Esophagus squamous epithelium (tissue), 4 donors: ENCODE results near the gene LILRA1.

ENCODE experiments used
- CTCF ChIP-seq, 6 experiments: fragments of 450-650 bp in 4 of 6; fragments of 200-600 bp in 2 of 6; sonication (generic) in 2 of 6; IDR thresholded peaks; one replicate each; pipeline ENCODE4 v1.5.1; 2016 to 2019; ENCODE audit warnings: antibody characterized with exemption in 6 of 6, mild to moderate bottlenecking in 4 of 6, moderate library complexity in 4 of 6
- POLR2A ChIP-seq, 4 donors: fragments of 450-650 bp; IDR thresholded peaks; one replicate each; pipeline ENCODE4 v1.6.1; 2017; ENCODE audit warnings: antibody characterized with exemption in 4 of 4, mild to moderate bottlenecking in 4 of 4, moderate library complexity in 3 of 4

- TF ChIP-seq CTCF (IDR thresholded peaks at IDR 0.05) (no peak), POLR2A (IDR thresholded peaks at IDR 0.05) (no peak)
These were observed 7.0 kb upstream of the LILRA1 start for GRCh38 chr19:54586397-54586796.
